IMR-90 (cell line): ENCODE measurements around the gene ZNF263. TPM values are rescaled to one million over a fixed set of nuclear protein-coding genes. Genes with fewer than 3 reads are reported as not detected.

Source experiments
- ATAC-seq: fragments of 200-7000 bp; cut with Tn5 transposase; 2 replicates; pipeline ENCODE4 v1.9.1; 2020; ENCODE audit warnings: low read depth, mild to moderate bottlenecking, moderate library complexity
- BruUV-seq: library from RNA; stranded (reverse); fragments of 400-500 nt; replicated peaks from 2 replicates; lab custom pipeline; 2021; lab: Mats Ljungman, UMichigan
- CTCF ChIA-PET: fragments of 300-600 bp; formaldehyde crosslinking; extraction: SDS; loops from one replicate; lab custom pipeline; 2021; ENCODE audit warnings: antibody characterized with exemption; lab: Yijun Ruan, JAX
- POLR2A ChIA-PET: fragments of 300-600 bp; sonication (Branson Sonifier 250); formaldehyde crosslinking; loops from one replicate; lab custom pipeline; 2022; ENCODE audit warnings: antibody characterized with exemption; ENCODE audit not compliant: unreplicated experiment; lab: Charles Lee
- DNase-seq: peaks from one replicate; pipeline ENCODE4 v3.0.0; 2013
- H2AFZ ChIP-seq: replicated peaks from 2 replicates; pipeline ENCODE3; 2013; ENCODE audit warnings: low read length, mild to moderate bottlenecking; ENCODE audit not compliant: poor library complexity
- H2AK5ac ChIP-seq: 2 replicates; pipeline ENCODE4 v1.6.1; 2013; ENCODE audit warnings: low read depth, low read length, inconsistent platforms
- H2AK9ac ChIP-seq: replicated peaks from 2 replicates; pipeline ENCODE3; 2013; ENCODE audit warnings: mild to moderate bottlenecking, low read depth, low read length, moderate library complexity; ENCODE audit not compliant: poor library complexity
- H2BK120ac ChIP-seq: 2 replicates; pipeline ENCODE4 v1.6.1; 2013; ENCODE audit warnings: low read depth, low read length, inconsistent platforms
- H2BK15ac ChIP-seq: 3 replicates; pipeline ENCODE4 v1.6.1; 2013; ENCODE audit warnings: low read depth, low read length, inconsistent platforms
- H2BK20ac ChIP-seq: 2 replicates; pipeline ENCODE4 v1.6.1; 2013; ENCODE audit warnings: low read depth, mild to moderate bottlenecking, inconsistent platforms, low read length, moderate library complexity
- H2BK5ac ChIP-seq: 2 replicates; pipeline ENCODE4 v1.6.1; 2013; ENCODE audit warnings: mild to moderate bottlenecking, low read depth, low read length, inconsistent platforms; ENCODE audit not compliant: poor library complexity, severe bottlenecking
- H3K14ac ChIP-seq: replicated peaks from 2 replicates; pipeline ENCODE4 v1.6.1; 2013; ENCODE audit warnings: low read depth, low read length, inconsistent platforms
- H3K18ac ChIP-seq: 2 replicates; pipeline ENCODE4 v1.6.1; 2013; ENCODE audit warnings: low read depth, low read length, control low read depth
- H3K23ac ChIP-seq: 2 replicates; pipeline ENCODE4 v1.6.1; 2013; ENCODE audit warnings: low read depth, low read length, inconsistent platforms
- H3K27ac ChIP-seq: 2 replicates; pipeline ENCODE4 v1.5.1; 2013; ENCODE audit warnings: mild to moderate bottlenecking, control low read depth, low read length; ENCODE audit not compliant: insufficient read depth
- H3K27me3 ChIP-seq: 2 replicates; pipeline ENCODE4 v1.6.1; 2013; ENCODE audit warnings: low read length; ENCODE audit not compliant: control insufficient read depth, insufficient read depth
- H3K36me3 ChIP-seq: 2 replicates; pipeline ENCODE4 v1.6.1; 2013; ENCODE audit warnings: low read length, mixed read lengths; ENCODE audit not compliant: control insufficient read depth, insufficient read depth
- H3K4ac ChIP-seq: 2 replicates; pipeline ENCODE4 v1.6.1; 2013; ENCODE audit warnings: low read depth, low read length, inconsistent platforms
- H3K4me1 ChIP-seq: 2 replicates; pipeline ENCODE4 v1.6.1; 2013; ENCODE audit warnings: low read length, mixed read lengths; ENCODE audit not compliant: control insufficient read depth, insufficient read depth
- H3K4me2 ChIP-seq: 2 replicates; pipeline ENCODE4 v1.6.1; 2013; ENCODE audit warnings: low read depth, mild to moderate bottlenecking, control low read depth, low read length, moderate library complexity
- H3K4me3 ChIP-seq: 2 replicates; pipeline ENCODE4 v1.5.1; 2013; ENCODE audit warnings: low read depth, mild to moderate bottlenecking, control low read depth, low read length, moderate library complexity; ENCODE audit not compliant: insufficient read depth
- H3K56ac ChIP-seq: 2 replicates; pipeline ENCODE4 v1.6.1; 2013; ENCODE audit warnings: low read length, inconsistent platforms; ENCODE audit not compliant: insufficient read depth; ENCODE audit errors: extremely low read depth
- H3K79me1 ChIP-seq, 2 experiments: 2 replicates each; pipeline ENCODE4 v1.6.1; 2013; ENCODE audit warnings: low read length in 2 of 2, inconsistent platforms in 1 of 2, low read depth in 1 of 2
- H3K9ac ChIP-seq: 2 replicates; pipeline ENCODE4 v1.6.1; 2013; ENCODE audit warnings: low read depth, low read length, control low read depth
- H3K9me1 ChIP-seq: 2 replicates; pipeline ENCODE4 v1.6.1; 2013; ENCODE audit warnings: low read length, inconsistent platforms; ENCODE audit not compliant: insufficient read depth
- H3K9me3 ChIP-seq: 2 replicates; pipeline ENCODE4 v1.6.1; 2013; ENCODE audit warnings: low read length; ENCODE audit not compliant: control insufficient read depth, insufficient read depth
- H4K20me1 ChIP-seq: 2 replicates; pipeline ENCODE4 v1.6.1; 2013; ENCODE audit warnings: low read length, inconsistent platforms; ENCODE audit not compliant: insufficient read depth
- H4K5ac ChIP-seq: 2 replicates; pipeline ENCODE4 v1.6.1; 2013; ENCODE audit warnings: mild to moderate bottlenecking, low read depth, low read length, control low read depth
- H4K8ac ChIP-seq, 2 experiments: 2 replicates each; pipeline ENCODE4 v1.6.1; 2013; ENCODE audit warnings: low read depth in 2 of 2, low read length in 2 of 2, control low read depth in 1 of 2, inconsistent platforms in 1 of 2
- H4K91ac ChIP-seq: 2 replicates; pipeline ENCODE4 v1.6.1; 2013; ENCODE audit warnings: low read depth, low read length, inconsistent platforms; ENCODE audit not compliant: insufficient read depth
- BHLHE40 ChIP-seq: fragments of 150-350 bp; IDR thresholded peaks from 2 replicates; pipeline ENCODE4 v1.6.1; 2016; ENCODE audit warnings: mild to moderate bottlenecking, low read depth, low read length
- CEBPB ChIP-seq: IDR thresholded peaks from 2 replicates; pipeline ENCODE4 v1.6.1; 2012; ENCODE audit warnings: low read depth, low read length, improper control_type of control experiment
- CHD1 ChIP-seq: IDR thresholded peaks from 2 replicates; pipeline ENCODE4 v1.6.1; 2012; ENCODE audit warnings: low read depth, low read length, improper control_type of control experiment
- MAFK ChIP-seq: IDR thresholded peaks from 2 replicates; pipeline ENCODE4 v1.6.1; 2012; ENCODE audit warnings: low read depth, low read length, improper control_type of control experiment
- MAZ ChIP-seq: IDR thresholded peaks from 2 replicates; pipeline ENCODE4 v1.6.1; 2012; ENCODE audit warnings: low read depth, mild to moderate bottlenecking, low read length, improper control_type of control experiment, moderate library complexity, borderline replicate concordance
- MXI1 ChIP-seq: IDR thresholded peaks from 2 replicates; pipeline ENCODE4 v1.6.1; 2012; ENCODE audit warnings: low read depth, mild to moderate bottlenecking, low read length, moderate library complexity, borderline replicate concordance
- NFE2L2 ChIP-seq: fragments of 150-350 bp; IDR thresholded peaks from 2 replicates; pipeline ENCODE4 v1.6.1; 2016; ENCODE audit warnings: low read depth, mild to moderate bottlenecking, low read length
- POLR2A ChIP-seq: IDR thresholded peaks from 2 replicates; pipeline ENCODE4 v1.6.1; 2012; ENCODE audit warnings: mild to moderate bottlenecking, low read depth, low read length
- RAD21 ChIP-seq: IDR thresholded peaks from 2 replicates; pipeline ENCODE4 v1.6.1; 2012; ENCODE audit warnings: low read length, improper control_type of control experiment
- RCOR1 ChIP-seq: IDR thresholded peaks from 2 replicates; pipeline ENCODE4 v1.6.1; 2012; ENCODE audit warnings: mild to moderate bottlenecking, low read length, improper control_type of control experiment; ENCODE audit not compliant: insufficient replicate concordance
- RFX5 ChIP-seq: IDR thresholded peaks from 2 replicates; pipeline ENCODE4 v1.8.0; 2012; ENCODE audit warnings: low read depth, mild to moderate bottlenecking, low read length, moderate library complexity
- SMC3 ChIP-seq: fragments of 150-350 bp; IDR thresholded peaks from 2 replicates; pipeline ENCODE4 v1.6.1; 2016; ENCODE audit warnings: low read depth, mild to moderate bottlenecking, antibody characterized with exemption, low read length, moderate library complexity
- WGBS, 2 experiments: methylation state at CpG; one replicate each; pipeline versions ENCODE4 v1.1.5 to v1.1.7; 2013; ENCODE audit warnings: missing lambda C conversion rate in 2 of 2; ENCODE audit not compliant: insufficient read length in 1 of 2; ENCODE audit errors: extremely low coverage in 2 of 2; 5-methylcytosine and 5-hydroxymethylcytosine counted together
- dilution Hi-C: fragments of 300-500 bp; cut with HindIII; formaldehyde crosslinking; loops from one replicate; pipeline ENCODE4 v1.14.3; 2018; ENCODE audit warnings: low sequenced_read_pairs; ENCODE audit not compliant: unreplicated experiment
- in situ Hi-C: fragments of 300-500 bp; cut with MboI; formaldehyde crosslinking; loops from 3 replicates; pipeline ENCODE4 v1.14.3; 2019; ENCODE audit warnings: low sequenced_read_pairs, inconsistent platforms, mixed read lengths
- intact Hi-C: fragments of 100-400 bp; cut with micrococcal nuclease; formaldehyde crosslinking; loops from 2 replicates; pipeline ENCODE4 v1.10.0; 2022
- polyA plus RNA-seq, 3 experiments: library from polyadenylated mRNA; depleted of rRNA; stranded (reverse); fragments of >200 nt; gene quantifications; 2 replicates each; pipeline ENCODE4 v1.2.3, GENCODE V29; 2012; ENCODE audit warnings: low replicate concordance in 1 of 3
- total RNA-seq: library from RNA; depleted of rRNA; stranded (reverse); fragments of >200 nt; gene quantifications from 2 replicates; pipeline ENCODE4 v1.2.3, GENCODE V29; 2012
- TF ChIP-seq, protein P1 (sequence below): conservative IDR thresholded peaks from 2 replicates; pipeline ENCODE4 v1.5.1; 2012; ENCODE audit warnings: mild to moderate bottlenecking, low read depth, low read length, improper control_type of control experiment
- TF ChIP-seq, protein P2 (sequence below): fragments of 150-350 bp; IDR thresholded peaks from 2 replicates; pipeline ENCODE4 v1.6.1; 2017; ENCODE audit warnings: mild to moderate bottlenecking, antibody characterized with exemption, low read length, low read depth

ZNF263 gene
- total and polyA plus RNA-seq, 2 of the 4 experiments (the other 2 are of a cell fraction): 20.8 to 40.3 TPM

DNA sequence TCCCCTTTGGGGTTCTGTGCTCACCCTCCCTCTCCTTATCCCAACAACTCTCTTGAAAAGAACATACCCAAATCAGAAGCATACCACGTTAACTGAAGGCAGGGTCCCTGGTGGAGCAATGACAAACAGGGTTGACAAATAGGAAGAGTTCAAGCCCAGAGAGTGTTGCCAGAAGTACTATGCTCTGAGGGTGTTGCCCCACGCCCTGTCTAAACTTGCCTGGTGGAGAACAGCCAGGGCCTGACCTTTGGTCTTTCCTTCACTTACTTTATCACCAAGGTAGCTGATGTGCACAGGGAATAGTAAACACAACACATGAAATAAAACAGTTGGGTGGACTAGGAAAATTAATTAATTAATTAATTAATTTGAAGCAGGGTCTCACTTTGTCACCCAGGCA is 45.4 kb downstream of the ZNF263 start:
- H3K4me2 ChIP-seq: no peak overlapping the region
- H3K27ac ChIP-seq: no peak overlapping the region
- no peak overlapping the region for H4K91ac ChIP-seq
- peaks cover 5% of the 10 kb centered on the region for H3K9me3 ChIP-seq
- H3K36me3 ChIP-seq: no peaks in the 10 kb centered on the region
- no peak overlapping the region for H2BK20ac ChIP-seq
- no peak overlapping the region for H2AK5ac ChIP-seq
- intact Hi-C loops: no loop called here
- ATAC-seq (no peak), DNase-seq (no peak)
- no peak overlapping the region for H4K5ac ChIP-seq
- no peak overlapping the region for H2BK15ac ChIP-seq
- no peaks in the 10 kb centered on the region for H3K4me1 ChIP-seq
- H2BK120ac ChIP-seq: no peak overlapping the region
- no peak overlapping the region for H3K9ac ChIP-seq
- H3K79me1 ChIP-seq: no peaks in the 10 kb centered on the region
- no peaks in the 10 kb centered on the region for H3K9me1 ChIP-seq
- H3K4ac ChIP-seq: no peak overlapping the region
- dilution Hi-C loops: no loop called here
- H3K4me3 ChIP-seq: no peak overlapping the region
- CTCF ChIA-PET: no interaction called here
- POLR2A ChIA-PET: no interaction called here
- in situ Hi-C loops: no loop called here
- TF ChIP-seq RAD21: no peak
- TF ChIP-seq NFE2L2: no peak
- TF ChIP-seq BHLHE40: no peak
- no peak for TF ChIP-seq POLR2A
- TF ChIP-seq RFX5: no peak
- TF ChIP-seq, protein P1, sequence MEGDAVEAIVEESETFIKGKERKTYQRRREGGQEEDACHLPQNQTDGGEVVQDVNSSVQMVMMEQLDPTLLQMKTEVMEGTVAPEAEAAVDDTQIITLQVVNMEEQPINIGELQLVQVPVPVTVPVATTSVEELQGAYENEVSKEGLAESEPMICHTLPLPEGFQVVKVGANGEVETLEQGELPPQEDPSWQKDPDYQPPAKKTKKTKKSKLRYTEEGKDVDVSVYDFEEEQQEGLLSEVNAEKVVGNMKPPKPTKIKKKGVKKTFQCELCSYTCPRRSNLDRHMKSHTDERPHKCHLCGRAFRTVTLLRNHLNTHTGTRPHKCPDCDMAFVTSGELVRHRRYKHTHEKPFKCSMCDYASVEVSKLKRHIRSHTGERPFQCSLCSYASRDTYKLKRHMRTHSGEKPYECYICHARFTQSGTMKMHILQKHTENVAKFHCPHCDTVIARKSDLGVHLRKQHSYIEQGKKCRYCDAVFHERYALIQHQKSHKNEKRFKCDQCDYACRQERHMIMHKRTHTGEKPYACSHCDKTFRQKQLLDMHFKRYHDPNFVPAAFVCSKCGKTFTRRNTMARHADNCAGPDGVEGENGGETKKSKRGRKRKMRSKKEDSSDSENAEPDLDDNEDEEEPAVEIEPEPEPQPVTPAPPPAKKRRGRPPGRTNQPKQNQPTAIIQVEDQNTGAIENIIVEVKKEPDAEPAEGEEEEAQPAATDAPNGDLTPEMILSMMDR: no peak
- TF ChIP-seq MAFK: no peak
- no peak for TF ChIP-seq RCOR1
- no peak for TF ChIP-seq CEBPB
- no peak for TF ChIP-seq MXI1
- no peak for TF ChIP-seq MAZ
- TF ChIP-seq, protein P2, sequence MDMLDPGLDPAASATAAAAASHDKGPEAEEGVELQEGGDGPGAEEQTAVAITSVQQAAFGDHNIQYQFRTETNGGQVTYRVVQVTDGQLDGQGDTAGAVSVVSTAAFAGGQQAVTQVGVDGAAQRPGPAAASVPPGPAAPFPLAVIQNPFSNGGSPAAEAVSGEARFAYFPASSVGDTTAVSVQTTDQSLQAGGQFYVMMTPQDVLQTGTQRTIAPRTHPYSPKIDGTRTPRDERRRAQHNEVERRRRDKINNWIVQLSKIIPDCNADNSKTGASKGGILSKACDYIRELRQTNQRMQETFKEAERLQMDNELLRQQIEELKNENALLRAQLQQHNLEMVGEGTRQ: no peak
- no peak for TF ChIP-seq SMC3
- TF ChIP-seq CHD1: no peak
- H2BK5ac ChIP-seq: no peak overlapping the region
- H3K27me3 ChIP-seq: no peaks in the 10 kb centered on the region
- WGBS, 2 experiments: no CpG with 5 or more reads among the region's 2 CpGs
- H3K18ac ChIP-seq: no peak overlapping the region
- H2AFZ ChIP-seq: no peak overlapping the region
- H4K8ac ChIP-seq: no peak overlapping the region
- H4K20me1 ChIP-seq: no peaks in the 10 kb centered on the region
- H3K23ac ChIP-seq: no peak overlapping the region
- no peak overlapping the region for H3K14ac ChIP-seq
- no peak overlapping the region for H2AK9ac ChIP-seq
- no peak overlapping the region for H3K56ac ChIP-seq
- no TSS peak for BruUV-seq
